ENCODE results near the gene JPH3. TPM values are rescaled to one million over a fixed set of nuclear protein-coding genes. Genes with fewer than 3 reads are reported as not detected.

The JPH3 gene
- polyA plus RNA-seq, 1 experiment, result 0.02 TPM

DNA sequence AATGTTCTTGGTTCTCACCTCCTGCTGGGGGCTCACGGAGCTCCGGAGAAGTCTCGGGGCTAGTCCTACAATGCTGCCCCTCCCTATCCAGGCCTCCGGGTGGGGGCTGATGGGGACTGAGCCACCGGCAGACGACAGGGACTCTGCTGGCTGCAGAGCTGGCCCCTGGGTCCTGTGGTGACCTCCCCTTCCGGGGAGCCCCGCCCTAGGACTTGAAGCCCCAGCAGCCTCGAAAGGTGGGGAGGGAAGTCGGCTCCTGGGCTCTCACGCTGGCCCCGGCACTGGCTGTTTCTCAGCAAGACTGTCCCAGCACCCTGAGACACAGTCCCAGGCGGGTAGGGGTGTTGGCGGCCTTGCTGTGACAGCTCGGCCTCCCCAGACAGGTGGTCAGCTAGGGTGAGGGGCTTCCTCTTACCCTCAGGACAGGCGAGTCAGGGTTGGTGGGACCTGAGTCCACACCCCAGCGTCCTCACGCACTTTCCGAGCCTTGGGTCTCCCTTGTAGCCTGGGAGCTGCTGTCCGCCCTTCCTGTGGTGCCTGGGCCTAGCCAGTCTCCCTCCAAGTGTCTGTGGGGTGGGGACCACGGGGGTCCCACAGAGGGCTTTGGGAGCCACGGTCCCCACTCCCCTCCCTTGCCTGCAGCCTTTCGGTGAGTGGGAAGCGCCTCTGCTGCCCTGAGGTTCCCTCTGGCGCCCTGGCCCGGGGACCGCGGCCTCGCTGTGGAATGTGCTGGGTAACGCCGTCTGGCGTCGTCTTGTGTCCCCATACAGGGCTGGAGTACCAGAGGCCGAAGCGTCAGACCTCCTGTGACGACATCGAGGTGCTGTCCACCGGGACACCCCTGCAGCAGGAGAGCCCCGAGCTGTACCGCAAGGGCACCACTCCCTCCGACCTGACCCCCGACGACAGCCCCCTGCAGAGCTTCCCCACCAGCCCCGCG lies 86.8 kb downstream of the JPH3 start:
- ChIA-PET CTCF (no interaction called here), POLR2A (no interaction called here)
- Histone ChIP-seq H3K27ac (ENCODE audit: low read depth, low read length) (no peak overlapping the region), H3K4me3 (ENCODE audit: low read depth, low read length) (no peak overlapping the region), H3K27me3 (ENCODE audit: control insufficient read depth, insufficient read depth, low read length) (peaks cover 24% of the 10 kb centered on the region), H3K9me3 (ENCODE audit: control insufficient read depth, insufficient read depth, low read length) (peaks cover 4% of the 10 kb centered on the region; the same call in 1 of the 2 replicates)
- DNase-seq (ENCODE audit: low read depth, low spot score), result no peak
- TF ChIP-seq, protein P1, sequence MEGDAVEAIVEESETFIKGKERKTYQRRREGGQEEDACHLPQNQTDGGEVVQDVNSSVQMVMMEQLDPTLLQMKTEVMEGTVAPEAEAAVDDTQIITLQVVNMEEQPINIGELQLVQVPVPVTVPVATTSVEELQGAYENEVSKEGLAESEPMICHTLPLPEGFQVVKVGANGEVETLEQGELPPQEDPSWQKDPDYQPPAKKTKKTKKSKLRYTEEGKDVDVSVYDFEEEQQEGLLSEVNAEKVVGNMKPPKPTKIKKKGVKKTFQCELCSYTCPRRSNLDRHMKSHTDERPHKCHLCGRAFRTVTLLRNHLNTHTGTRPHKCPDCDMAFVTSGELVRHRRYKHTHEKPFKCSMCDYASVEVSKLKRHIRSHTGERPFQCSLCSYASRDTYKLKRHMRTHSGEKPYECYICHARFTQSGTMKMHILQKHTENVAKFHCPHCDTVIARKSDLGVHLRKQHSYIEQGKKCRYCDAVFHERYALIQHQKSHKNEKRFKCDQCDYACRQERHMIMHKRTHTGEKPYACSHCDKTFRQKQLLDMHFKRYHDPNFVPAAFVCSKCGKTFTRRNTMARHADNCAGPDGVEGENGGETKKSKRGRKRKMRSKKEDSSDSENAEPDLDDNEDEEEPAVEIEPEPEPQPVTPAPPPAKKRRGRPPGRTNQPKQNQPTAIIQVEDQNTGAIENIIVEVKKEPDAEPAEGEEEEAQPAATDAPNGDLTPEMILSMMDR (IDR thresholded peaks at IDR 0.05; ENCODE audit: low read depth, low read length), result no peak

DNA sequence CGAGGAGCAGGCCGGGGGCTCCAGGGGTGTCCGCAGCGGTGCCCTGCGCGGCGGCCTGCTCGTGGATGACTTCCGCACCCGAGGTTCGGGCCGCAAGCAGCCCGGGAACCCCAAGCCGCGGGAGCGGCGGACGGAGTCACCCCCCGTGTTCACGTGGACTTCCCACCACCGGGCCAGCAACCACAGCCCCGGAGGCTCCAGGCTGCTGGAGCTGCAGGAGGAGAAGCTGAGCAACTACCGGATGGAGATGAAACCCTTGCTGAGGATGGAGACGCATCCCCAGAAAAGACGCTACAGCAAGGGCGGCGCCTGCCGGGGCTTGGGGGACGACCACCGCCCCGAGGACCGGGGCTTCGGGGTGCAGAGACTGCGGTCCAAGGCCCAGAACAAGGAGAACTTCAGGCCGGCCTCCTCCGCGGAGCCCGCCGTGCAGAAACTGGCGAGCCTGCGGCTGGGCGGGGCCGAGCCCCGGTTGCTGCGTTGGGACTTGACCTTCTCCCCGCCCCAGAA lies 87.7 kb downstream of the JPH3 start:
- Histone ChIP-seq H3K9me3 (ENCODE audit: control insufficient read depth, insufficient read depth, low read length) (peaks cover 4% of the 10 kb centered on the region; the same call in 1 of the 2 replicates), H3K27ac (ENCODE audit: low read depth, low read length) (no peak overlapping the region), H3K4me3 (ENCODE audit: low read depth, low read length) (no peak overlapping the region), H3K27me3 (ENCODE audit: control insufficient read depth, insufficient read depth, low read length) (peaks cover 24% of the 10 kb centered on the region)
- CTCF ChIA-PET, result interaction anchor here (1.0 kb wide), 1 partner anchor 12 kb away, joined by 5 read pairs; no protein-coding TSS in a partner anchor
- DNase-seq (ENCODE audit: low read depth, low spot score), result no peak
- POLR2A ChIA-PET, result no interaction called here
- TF ChIP-seq, protein P1 (IDR thresholded peaks at IDR 0.05; ENCODE audit: low read depth, low read length), result no peak

DNA sequence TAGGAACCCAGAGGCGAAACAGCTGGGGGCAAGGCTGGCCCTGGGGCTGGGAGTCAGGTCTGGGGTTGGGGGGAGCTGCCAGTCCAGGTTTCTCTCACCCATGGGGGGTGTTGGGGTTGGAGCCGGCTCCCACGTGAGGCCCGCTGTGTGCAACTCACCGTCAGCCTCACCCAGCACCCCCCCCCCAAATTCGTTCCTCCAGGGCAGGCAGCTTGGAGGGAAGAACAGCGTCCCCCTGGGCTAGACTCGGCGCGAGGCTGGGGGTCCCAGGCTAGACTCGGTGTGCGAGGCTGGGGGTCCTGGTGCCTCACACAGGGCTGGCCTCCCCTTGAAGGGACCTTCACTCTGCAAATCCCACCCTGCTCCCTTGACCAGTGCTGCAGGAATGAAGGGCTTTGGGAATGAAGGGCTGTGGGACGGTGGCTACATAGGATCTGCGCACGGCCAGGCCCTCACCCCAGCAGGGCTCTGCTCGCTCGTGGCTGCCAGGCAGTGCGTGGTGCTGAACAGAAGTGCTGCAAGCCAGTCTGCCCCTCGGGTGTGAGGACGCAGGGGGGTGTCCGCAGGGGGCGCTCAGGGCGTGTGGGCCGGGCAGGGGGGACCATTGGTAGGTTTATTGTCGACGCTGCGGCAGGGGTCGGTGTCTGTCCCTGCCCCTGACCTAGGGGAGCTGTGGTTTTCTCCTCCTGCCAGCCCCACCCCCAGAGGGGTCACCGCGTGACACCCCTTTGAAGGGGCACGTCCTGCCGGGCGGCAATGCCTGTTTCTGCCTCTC lies 88.8 kb downstream of the JPH3 start:
- peaks cover 4% of the 10 kb centered on the region; the same call in 1 of the 2 replicates for H3K9me3 ChIP-seq (ENCODE audit: control insufficient read depth, insufficient read depth, low read length)
- TF ChIP-seq, protein P1 (IDR thresholded peaks at IDR 0.05; ENCODE audit: low read depth, low read length), result no peak
- peaks cover 15% of the 10 kb centered on the region for H3K27me3 ChIP-seq (ENCODE audit: control insufficient read depth, insufficient read depth, low read length)
- no peak overlapping the region for H3K27ac ChIP-seq (ENCODE audit: low read depth, low read length)
- DNase-seq (ENCODE audit: low read depth, low spot score), result no peak
- no peak overlapping the region for H3K4me3 ChIP-seq (ENCODE audit: low read depth, low read length)
- CTCF ChIA-PET, result interaction anchor here (1.0 kb wide), 1 partner anchor 11 kb away, joined by 5 read pairs; no protein-coding TSS in a partner anchor
- POLR2A ChIA-PET, result no interaction called here

DNA sequence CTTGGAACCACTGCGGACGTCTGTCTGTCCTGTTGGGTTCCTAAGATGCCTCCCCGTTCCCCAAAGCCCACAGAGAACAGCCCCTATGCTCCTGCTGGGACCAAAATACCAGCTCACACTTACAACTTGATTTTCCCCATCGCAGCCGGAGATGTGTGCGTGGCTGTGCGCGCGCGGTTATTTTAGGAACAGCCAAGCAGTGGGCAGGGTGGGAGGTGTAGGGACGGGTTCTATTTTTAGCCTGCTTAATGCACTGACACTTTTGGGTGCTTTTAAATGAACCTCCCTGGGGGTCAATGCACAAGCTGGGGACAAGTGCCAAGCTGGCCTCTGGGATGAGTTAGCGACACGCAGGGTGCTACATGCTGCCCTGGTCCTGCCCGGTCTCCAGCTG lies 89.4 kb downstream of the JPH3 start:
- Histone ChIP-seq H3K27me3 (ENCODE audit: control insufficient read depth, insufficient read depth, low read length) (peaks cover 11% of the 10 kb centered on the region), H3K4me3 (ENCODE audit: low read depth, low read length) (no peak overlapping the region), H3K9me3 (ENCODE audit: control insufficient read depth, insufficient read depth, low read length) (peaks cover 4% of the 10 kb centered on the region; the same call in 1 of the 2 replicates), H3K27ac (ENCODE audit: low read depth, low read length) (no peak overlapping the region)
- TF ChIP-seq, protein P1 (IDR thresholded peaks at IDR 0.05; ENCODE audit: low read depth, low read length), result no peak
- ChIA-PET POLR2A (no interaction called here), CTCF (no interaction called here)
- no peak for DNase-seq (ENCODE audit: low read depth, low spot score)
